HG03439 (cell line): ENCODE data around the gene PCDHA11.
"Not testable (repeated sequence)": the region's sequence is repeated elsewhere in the genome, so short reads cannot be mapped to it uniquely, and the experiment has no call there.

Source experiments
- ATAC-seq: cut with Tn5 transposase; IDR thresholded peaks from one replicate; pipeline ENCODE4 v1.9.1; 2021; ENCODE audit warnings: mild to moderate bottlenecking, moderate library complexity; ENCODE audit not compliant: unreplicated experiment

The PCDHA11 gene

DNA sequence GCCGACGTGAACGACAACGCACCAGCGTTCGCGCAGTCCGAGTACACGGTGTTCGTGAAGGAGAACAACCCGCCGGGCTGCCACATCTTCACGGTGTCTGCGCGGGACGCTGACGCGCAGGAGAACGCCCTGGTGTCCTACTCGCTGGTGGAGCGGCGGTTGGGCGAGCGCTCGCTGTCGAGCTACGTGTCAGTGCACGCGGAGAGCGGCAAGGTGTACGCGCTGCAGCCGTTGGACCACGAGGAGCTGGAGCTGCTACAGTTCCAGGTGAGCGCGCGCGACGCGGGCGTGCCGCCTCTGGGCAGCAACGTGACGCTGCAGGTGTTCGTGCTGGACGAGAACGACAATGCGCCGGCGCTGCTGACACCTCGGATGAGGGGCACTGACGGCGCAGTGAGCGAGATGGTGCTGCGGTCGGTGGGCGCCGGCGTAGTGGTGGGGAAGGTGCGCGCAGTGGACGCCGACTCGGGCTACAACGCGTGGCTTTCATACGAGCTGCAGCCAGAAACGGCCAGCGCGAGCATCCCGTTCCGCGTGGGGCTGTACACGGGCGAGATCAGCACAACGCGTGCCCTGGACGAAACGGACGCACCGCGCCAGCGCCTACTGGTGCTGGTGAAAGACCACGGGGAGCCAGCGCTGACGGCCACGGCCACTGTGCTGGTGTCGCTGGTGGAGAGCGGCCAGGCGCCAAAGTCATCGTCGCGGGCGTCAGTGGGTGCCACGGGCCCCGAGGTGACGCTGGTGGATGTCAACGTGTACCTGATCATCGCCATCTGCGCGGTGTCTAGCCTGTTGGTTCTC is 18.7 kb upstream of the PCDHA11 start:
- ATAC-seq: not testable (repeated sequence)

DNA sequence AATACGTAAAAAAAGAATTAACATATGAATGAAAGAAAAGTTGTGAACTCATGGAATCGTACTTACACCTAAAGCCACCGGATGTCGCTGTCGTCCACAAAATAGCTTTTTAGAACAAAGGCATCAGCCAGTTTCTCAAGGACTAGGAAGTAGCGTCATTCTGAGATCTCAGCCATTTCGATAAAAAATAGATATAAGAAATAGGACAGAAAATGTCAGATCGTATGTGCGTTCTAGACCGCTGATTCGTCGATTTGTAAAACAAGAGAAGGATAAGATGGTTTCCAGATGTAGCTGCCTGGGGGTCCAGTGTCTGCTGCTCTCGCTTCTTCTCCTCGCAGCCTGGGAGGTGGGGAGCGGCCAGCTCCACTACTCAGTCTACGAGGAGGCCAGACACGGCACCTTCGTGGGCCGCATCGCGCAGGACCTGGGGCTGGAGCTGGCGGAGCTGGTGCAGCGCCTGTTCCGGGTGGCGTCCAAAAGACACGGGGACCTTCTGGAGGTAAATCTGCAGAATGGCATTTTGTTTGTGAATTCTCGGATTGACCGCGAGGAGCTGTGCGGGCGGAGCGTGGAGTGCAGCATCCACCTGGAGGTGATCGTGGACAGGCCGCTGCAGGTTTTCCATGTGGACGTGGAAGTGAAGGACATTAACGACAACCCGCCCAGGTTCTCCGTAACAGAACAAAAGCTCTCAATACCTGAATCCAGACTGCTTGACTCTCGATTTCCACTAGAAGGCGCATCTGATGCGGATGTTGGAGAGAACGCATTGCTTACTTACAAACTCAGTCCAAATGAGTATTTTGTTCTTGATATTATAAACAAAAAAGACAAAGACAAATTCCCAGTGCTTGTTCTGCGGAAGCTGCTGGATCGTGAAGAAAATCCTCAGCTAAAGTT is 12.7 kb upstream of the PCDHA11 start, which contains the start of gene PCDHA10:
PCDHA10 (plus strand) TSS at position 126 of the 903 bp plus-strand sequence; CDS start at position 278, 152 bp downstream.
- ATAC-seq: no peak

DNA sequence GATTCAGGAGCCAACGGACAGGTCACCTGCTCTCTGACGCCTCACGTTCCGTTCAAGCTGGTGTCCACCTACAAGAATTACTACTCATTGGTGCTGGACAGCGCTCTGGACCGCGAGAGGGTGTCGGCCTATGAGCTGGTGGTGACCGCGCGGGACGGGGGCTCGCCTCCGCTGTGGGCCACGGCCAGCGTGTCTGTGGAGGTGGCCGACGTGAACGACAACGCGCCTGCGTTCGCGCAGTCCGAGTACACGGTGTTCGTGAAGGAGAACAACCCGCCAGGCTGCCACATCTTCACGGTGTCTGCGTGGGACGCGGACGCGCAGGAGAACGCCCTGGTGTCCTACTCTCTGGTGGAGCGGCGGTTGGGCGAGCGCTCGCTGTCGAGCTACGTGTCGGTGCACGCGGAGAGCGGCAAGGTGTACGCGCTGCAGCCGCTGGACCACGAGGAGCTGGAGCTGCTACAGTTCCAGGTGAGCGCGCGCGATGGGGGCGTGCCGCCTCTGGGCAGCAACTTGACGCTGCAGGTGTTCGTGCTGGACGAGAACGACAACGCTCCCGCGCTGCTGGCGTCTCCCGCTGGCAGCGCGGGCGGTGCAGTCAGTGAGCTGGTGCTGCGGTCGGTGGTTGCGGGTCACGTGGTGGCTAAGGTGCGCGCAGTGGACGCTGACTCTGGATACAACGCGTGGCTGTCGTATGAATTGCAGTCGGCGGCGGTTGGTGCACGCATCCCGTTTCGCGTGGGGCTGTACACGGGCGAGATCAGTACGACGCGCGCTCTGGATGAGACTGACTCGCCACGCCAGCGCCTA is 11.4 kb upstream of the PCDHA11 start:
- ATAC-seq: no peak

DNA sequence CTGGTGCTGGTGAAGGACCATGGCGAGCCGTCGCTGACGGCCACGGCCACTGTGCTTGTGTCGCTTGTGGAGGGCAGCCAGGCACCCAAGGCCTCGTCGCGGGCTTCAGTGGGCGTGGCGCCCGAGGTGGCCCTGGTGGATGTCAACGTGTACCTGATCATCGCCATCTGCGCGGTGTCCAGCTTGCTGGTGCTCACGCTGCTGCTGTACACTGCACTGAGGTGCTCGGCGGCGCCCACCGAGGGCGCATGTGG is 10.8 kb upstream of the PCDHA11 start:
- no peak for ATAC-seq

DNA sequence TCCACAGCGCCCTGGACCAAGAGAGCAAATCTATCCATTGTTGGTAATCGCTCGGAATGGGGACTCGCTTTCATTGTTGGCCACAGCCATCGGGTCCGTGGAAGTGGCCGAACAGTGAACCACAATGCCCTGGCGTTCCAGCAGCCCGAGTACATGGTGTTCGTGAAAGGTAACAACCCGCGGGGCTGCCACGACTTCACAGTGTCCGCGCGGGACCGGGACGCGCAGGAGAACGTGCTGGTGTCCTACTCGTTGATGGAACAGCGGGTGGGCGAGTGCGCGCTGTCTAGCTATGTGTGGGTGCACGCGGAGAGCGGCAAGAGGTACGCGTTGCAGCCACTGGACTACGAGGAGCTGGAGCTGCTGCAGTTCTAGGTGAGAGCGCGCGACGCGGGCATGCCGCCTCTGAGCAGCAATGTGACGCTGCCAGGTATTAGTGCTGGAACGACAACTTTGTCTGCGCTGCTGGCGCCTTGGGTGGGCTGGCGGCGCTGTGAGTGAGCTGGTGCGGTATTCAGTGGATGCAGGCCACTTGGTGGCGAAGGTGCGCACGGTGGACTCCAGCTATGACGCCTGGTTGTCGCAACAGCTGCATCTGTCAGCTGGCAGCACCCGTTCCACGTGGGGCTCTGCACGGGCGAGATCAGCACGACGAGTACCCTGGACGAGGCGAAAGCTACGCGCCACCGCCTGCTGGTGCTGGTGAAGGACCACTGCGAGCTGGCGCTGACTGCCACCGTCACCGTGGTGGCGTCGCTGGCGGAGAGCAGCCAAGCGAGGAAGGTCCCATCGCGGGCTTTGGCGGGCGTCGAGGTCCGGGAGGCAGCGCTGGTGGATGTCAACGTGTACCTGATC is 6.1 kb upstream of the PCDHA11 start:
- no peak for ATAC-seq

DNA sequence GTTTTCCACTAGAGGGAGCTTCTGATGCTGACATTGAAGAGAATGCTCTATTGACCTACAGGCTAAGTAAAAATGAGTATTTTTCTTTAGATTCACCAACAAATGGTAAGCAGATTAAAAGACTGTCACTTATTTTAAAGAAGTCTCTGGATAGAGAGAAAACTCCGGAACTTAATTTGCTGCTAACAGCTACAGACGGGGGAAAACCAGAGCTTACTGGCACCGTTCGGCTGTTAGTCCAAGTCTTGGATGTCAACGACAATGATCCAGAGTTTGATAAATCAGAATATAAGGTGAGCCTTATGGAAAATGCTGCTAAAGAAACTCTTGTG is 764 bp downstream of the PCDHA11 start:
- no peak for ATAC-seq

DNA sequence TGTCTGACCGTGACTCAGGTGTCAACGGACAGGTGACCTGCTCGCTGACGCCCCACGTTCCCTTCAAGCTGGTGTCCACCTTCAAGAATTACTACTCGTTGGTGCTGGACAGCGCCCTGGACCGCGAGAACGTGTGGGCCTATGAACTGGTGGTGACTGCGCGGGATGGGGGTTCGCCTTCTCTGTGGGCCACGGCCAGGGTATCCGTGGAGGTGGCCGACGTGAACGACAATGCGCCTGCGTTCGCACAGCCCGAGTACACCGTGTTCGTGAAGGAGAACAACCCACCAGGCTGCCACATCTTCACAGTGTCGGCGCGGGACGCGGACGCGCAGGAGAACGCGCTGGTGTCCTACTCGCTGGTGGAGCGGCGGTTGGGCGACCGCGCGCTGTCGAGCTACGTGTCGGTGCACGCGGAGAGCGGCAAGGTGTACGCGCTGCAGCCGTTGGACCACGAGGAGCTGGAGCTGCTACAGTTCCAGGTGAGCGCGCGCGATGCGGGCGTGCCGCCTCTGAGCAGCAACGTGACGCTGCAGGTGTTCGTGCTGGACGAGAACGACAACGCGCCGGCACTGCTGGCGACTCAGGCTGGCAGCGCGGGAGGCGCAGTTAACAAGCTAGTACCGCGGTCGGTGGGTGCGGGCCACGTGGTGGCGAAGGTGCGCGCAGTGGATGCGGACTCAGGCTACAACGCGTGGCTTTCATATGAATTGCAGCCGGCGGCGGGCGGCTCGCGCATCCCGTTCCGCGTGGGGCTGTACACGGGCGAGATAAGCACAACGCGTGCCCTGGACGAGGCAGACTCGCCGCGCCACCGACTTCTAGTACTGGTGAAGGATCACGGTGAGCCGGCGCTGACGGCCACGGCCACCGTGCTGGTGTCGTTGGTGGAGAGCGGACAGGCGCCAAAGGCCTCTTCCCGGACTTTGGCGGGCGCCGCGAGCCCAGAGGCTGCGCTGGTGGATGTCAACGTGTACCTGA is 1.8 kb downstream of the PCDHA11 start:
- no peak for ATAC-seq

DNA sequence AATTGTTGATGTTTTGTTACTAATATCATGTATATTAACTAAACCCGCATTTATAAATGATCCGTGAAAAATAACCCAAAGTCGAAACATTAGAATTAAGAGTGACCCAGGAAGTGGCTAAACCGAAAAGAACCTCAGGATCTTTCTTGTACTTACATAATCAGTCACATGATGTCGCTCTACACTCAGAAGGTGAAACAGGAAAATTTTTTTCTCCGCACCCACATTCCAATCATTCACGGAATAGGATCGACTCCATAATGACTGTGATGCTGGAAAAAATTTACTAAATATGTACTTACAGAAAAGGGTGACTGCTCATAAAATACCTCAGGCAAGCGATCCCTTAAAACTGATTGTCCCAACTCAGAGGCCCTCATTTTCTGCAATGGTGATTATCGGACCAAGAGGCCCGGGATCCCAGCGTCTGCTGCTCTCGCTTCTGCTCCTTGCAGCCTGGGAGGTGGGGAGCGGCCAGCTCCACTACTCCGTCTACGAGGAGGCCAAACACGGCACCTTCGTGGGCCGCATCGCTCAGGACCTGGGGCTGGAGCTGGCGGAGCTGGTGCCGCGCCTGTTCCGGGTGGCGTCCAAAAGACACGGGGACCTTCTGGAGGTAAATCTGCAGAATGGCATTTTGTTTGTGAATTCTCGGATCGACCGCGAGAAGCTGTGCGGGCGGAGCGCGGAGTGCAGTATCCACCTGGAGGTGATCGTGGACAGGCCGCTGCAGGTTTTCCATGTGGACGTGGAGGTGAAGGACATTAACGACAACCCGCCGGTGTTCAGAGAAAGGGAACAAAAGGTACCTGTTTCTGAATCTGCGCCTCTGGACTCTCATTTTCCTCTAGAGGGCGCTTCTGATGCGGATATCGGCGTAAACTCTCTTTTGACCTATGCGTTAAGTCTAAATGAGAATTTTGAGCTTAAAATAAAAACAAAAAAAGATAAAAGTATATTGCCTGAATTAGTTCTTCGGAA is 6.6 kb downstream of the PCDHA11 start, which contains the start of gene PCDHA12:
PCDHA12 (plus strand) TSS at position 224 of the 981 bp plus-strand sequence; CDS start at position 389, 165 bp downstream.
- no peak for ATAC-seq

DNA sequence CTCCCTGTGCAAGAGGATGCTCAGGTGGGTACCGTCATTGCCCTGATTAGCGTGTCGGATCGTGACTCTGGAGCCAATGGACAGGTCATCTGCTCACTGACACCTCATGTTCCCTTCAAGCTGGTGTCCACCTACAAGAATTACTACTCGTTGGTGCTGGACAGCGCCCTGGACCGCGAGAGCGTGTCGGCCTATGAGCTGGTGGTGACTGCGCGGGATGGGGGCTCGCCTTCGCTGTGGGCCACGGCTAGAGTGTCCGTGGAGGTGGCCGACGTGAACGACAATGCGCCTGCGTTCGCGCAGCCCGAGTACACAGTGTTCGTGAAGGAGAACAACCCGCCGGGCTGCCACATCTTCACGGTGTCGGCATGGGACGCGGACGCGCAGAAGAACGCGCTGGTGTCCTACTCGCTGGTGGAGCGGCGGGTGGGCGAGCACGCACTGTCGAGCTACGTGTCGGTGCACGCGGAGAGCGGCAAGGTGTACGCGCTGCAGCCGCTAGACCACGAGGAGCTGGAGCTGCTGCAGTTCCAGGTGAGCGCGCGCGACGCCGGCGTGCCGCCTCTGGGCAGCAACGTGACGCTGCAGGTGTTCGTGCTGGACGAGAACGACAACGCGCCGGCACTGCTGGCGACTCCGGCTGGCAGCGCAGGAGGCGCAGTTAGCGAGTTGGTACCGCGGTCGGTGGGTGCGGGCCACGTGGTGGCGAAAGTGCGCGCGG is 7.9 kb downstream of the PCDHA11 start:
- not testable (repeated sequence) for ATAC-seq

DNA sequence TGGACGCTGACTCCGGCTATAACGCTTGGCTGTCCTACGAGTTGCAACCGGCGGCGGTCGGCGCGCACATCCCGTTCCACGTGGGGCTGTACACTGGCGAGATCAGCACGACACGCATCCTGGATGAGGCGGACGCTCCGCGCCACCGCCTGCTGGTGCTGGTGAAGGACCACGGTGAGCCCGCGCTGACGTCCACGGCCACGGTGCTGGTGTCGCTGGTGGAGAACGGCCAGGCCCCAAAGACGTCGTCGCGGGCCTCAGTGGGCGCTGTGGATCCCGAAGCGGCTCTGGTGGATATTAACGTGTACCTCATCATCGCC is 8.5 kb downstream of the PCDHA11 start:
- no peak for ATAC-seq

DNA sequence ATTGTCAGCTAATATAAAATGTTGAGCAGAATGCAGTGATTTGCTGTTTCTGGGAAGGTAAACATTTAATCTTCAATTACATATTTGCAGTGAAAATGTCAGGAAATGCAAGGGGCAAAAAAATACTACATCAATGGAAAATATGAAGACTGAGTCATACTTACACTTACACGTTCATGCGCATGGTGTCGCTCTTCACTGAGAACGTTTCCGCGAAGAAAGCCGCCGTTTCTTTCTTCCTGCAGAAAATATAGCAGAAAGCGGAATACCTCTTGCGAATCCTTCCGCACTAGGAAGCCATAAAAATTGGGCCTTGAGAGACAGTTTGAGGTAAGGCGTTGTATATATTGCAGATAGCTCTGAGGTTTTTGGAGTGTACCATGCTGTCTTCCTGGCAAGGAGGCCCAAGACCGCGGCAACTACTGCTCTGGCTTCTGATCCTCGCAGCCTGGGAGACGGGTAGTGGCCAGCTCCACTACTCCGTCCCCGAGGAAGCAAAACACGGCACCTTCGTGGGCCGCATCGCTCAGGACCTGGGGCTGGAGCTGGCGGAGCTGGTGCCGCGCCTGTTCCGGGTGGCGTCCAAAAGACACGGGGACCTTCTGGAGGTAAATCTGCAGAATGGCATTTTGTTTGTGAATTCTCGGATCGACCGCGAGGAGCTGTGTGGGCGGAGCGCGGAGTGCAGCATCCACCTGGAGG is 13.3 kb downstream of the PCDHA11 start, which contains the start of gene PCDHA13:
PCDHA13 (plus strand) TSS at position 236 of the 702 bp plus-strand sequence; CDS start at position 381, 145 bp downstream.
- no peak for ATAC-seq

DNA sequence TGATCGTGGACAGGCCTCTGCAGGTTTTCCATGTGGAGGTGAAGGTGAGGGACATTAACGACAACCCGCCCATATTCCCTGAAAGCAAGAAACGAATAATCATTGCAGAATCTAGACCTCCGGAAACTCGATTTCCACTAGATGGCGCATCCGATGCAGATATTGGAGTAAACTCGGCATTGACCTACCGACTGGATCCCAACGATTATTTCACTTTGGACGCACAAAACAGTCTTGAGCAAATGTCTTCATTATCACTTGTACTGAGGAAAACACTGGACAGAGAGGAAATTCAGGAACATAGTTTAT is 13.8 kb downstream of the PCDHA11 start:
- ATAC-seq: no peak

DNA sequence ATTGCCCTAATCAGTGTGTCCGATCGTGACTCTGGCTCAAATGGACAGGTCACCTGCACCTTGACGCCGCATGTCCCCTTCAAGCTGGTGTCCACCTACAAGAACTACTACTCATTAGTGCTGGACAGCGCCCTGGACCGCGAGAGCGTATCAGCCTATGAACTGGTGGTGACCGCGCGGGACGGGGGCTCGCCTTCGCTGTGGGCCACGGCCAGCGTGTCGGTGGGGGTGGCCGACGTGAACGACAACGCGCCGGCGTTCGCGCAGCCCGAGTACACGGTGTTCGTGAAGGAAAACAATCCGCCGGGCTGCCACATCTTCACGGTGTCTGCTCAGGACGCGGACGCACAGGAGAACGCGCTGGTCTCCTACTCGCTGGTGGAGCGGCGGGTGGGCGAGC is 14.6 kb downstream of the PCDHA11 start:
- ATAC-seq: no peak

DNA sequence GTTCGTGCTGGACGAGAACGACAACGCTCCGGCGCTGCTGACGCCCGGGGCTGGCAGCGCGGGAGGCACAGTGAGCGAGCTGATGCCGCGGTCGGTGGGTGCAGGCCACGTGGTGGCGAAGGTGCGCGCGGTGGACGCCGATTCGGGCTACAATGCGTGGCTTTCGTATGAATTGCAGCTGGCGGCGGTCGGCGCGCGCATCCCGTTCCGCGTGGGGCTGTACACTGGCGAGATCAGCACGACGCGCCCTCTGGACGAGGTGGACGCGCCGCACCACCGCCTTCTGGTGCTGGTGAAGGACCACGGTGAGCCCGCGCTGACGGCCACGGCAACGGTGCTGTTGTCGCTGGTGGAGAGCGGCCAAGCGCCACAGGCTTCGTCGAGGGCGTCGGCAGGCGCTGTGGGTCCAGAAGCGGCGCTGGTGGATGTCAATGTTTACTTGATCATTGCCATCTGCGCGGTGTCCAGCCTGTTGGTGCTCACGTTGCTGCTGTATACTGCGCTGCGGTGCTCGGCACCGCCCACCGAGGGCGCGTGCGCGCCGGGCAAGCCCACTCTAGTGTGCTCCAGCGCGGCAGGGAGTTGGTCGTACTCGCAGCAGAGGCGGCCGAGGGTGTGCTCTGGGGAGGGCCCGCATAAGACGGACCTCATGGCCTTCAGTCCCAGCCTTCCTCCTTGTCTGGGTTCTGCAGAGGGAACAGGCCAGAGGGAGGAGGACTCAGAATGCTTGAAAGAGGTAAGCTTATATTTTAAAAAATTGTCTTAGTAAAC is 15.4 kb downstream of the PCDHA11 start:
- no peak for ATAC-seq

DNA sequence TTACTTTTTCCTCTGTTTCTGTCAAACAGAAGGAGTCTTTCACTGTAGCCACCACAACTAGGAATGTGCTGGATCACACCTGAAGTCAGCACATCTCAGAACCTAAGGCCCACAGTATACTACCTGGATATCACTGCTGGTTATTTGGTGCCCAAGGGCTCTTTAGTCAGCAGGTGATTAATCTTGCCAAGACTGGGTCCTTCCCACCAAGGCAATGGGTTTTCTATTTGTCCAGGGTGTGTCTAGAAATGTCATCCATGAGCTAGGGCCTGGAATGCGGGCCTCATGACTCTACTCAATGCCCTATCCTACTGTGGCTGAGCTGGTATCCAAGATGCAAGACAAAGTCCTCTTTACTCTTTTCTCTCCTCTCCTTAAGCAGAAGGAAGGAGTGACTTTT is 47.6 kb downstream of the PCDHA11 start:
- ATAC-seq: no peak
